Fibroblast of lung (primary cell): ENCODE results near the gene ARHGEF10L.

Experiments used
- EZH2 ChIP-seq: IDR thresholded peaks from 2 replicates; pipeline ENCODE4 v1.5.1; 2012; ENCODE audit warnings: low read length, control low read depth, mild to moderate bottlenecking; ENCODE audit errors: missing control alignments
- TF ChIP-seq, protein P1 (sequence below), 2 donors: IDR thresholded peaks in 1 of 2; conservative IDR thresholded peaks in 1 of 2; 1 replicate in 1 of 2; 2 replicates in 1 of 2; pipeline ENCODE4 v1.5.1; 2011 to 2012; ENCODE audit warnings: low read length in 2 of 2, control low read depth in 1 of 2, inconsistent platforms in 1 of 2, low read depth in 1 of 2, mild to moderate bottlenecking in 1 of 2

DNA sequence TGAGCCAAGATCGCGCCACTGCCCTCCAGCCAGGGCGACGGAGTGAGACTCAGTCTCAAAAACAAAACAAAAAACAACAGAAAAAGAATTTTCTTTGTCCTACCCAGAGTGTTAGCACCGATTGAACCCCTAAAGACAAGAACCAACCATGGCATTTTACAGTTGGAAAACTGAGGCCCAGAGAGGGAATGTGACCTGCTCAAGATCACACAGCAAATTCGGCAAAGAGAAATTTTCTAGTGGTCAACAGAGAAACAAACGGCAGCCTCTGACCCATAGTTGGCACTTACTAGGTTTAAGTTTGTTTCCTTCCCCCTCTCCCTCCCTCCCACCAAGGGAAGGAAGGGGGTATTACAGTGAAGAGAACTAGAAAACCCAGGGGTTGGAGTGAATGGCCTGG, 195.1 kb downstream of the ARHGEF10L start:
- TF ChIP-seq, protein P1, sequence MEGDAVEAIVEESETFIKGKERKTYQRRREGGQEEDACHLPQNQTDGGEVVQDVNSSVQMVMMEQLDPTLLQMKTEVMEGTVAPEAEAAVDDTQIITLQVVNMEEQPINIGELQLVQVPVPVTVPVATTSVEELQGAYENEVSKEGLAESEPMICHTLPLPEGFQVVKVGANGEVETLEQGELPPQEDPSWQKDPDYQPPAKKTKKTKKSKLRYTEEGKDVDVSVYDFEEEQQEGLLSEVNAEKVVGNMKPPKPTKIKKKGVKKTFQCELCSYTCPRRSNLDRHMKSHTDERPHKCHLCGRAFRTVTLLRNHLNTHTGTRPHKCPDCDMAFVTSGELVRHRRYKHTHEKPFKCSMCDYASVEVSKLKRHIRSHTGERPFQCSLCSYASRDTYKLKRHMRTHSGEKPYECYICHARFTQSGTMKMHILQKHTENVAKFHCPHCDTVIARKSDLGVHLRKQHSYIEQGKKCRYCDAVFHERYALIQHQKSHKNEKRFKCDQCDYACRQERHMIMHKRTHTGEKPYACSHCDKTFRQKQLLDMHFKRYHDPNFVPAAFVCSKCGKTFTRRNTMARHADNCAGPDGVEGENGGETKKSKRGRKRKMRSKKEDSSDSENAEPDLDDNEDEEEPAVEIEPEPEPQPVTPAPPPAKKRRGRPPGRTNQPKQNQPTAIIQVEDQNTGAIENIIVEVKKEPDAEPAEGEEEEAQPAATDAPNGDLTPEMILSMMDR (conservative IDR thresholded peaks at IDR 0.05 in 1 of 2, IDR thresholded peaks at IDR 0.05 in 1 of 2; ENCODE audit: low read depth in 1 of 2, low read length in 2 of 2), result no peak
- no peak for TF ChIP-seq EZH2
